ENCODE results near the gene GRXCR1.

GRXCR1 gene

GRCh38 chr4:42955746-42956505 lies 63.4 kb downstream of the GRXCR1 start:
- no peak for TF ChIP-seq CTCF (conservative IDR thresholded peaks at IDR 0.05; ENCODE audit: low read length)

GRCh38 chr4:42965326-42965725 lies 72.8 kb downstream of the GRXCR1 start:
- no peak for DNase-seq (ENCODE audit: low read depth)
- no peak overlapping the region for H3K4me3 ChIP-seq (ENCODE audit: low read length)
- no peak for TF ChIP-seq CTCF (conservative IDR thresholded peaks at IDR 0.05; ENCODE audit: low read length)

More at GRCh38 chr4:42955746-42956505, 63.4 kb downstream of the GRXCR1 start:
- DNase-seq (ENCODE audit: low read depth) = no peak
- no peak overlapping the region for H3K4me3 ChIP-seq (ENCODE audit: low read length)

- no peak overlapping the region for H3K4me3 ChIP-seq (ENCODE audit: low read length)
- no peak for TF ChIP-seq CTCF (conservative IDR thresholded peaks at IDR 0.05; ENCODE audit: low read length)
- DNase-seq (ENCODE audit: low read depth) = no peak
Measured at GRCh38 chr4:42985976-42986375, 93.5 kb downstream of the GRXCR1 start.

GRCh38 chr4:42995343-42995944 lies 102.9 kb downstream of the GRXCR1 start:
- DNase-seq (ENCODE audit: low read depth) = peak; percentile 15
- H3K4me3 ChIP-seq (ENCODE audit: low read length) = no peak overlapping the region
- peak; percentile 66 for TF ChIP-seq CTCF (conservative IDR thresholded peaks at IDR 0.05; ENCODE audit: low read length)

GRCh38 chr4:43008793-43009192 lies 116.3 kb downstream of the GRXCR1 start:
- no peak for DNase-seq (ENCODE audit: low read depth)
- H3K4me3 ChIP-seq (ENCODE audit: low read length) = no peak overlapping the region
- TF ChIP-seq CTCF (conservative IDR thresholded peaks at IDR 0.05; ENCODE audit: low read length) = no peak

- TF ChIP-seq CTCF (conservative IDR thresholded peaks at IDR 0.05; ENCODE audit: low read length) = no peak
- no peak overlapping the region for H3K4me3 ChIP-seq (ENCODE audit: low read length)
- no peak for DNase-seq (ENCODE audit: low read depth)
Measured at GRCh38 chr4:43014256-43014655, 121.7 kb downstream of the GRXCR1 start.

- H3K4me3 ChIP-seq (ENCODE audit: low read length) = no peak overlapping the region
- no peak for DNase-seq (ENCODE audit: low read depth)
- TF ChIP-seq CTCF (conservative IDR thresholded peaks at IDR 0.05; ENCODE audit: low read length) = no peak
Measured at GRCh38 chr4:43041632-43042031, 149.1 kb downstream of the GRXCR1 start.
